SK-N-SH treated with all-trans-retinoic acid at 6 μM for 48 hours (cell line): Measurements from ENCODE around the gene LBH.

Experiments used
- ARNTL ChIP-seq: fragments of 450-650 bp; formaldehyde crosslinking; IDR thresholded peaks from 2 replicates; pipeline ENCODE4 v1.5.0; 2020; ENCODE audit warnings: low read depth, mild to moderate bottlenecking, moderate library complexity, borderline replicate concordance
- CSDC2 ChIP-seq: fragments of 250-450 bp; sonication (Bioruptor Pico); IDR thresholded peaks from 2 replicates; pipeline ENCODE4 v1.5.0; 2020; ENCODE audit warnings: mild to moderate bottlenecking, moderate library complexity
- CSRNP3 ChIP-seq: fragments of 250-450 bp; sonication (Bioruptor Pico); IDR thresholded peaks from 2 replicates; pipeline ENCODE4 v1.5.1; 2021; ENCODE audit warnings: mild to moderate bottlenecking, moderate library complexity
- PATZ1 ChIP-seq: fragments of 250-450 bp; sonication (Bioruptor Pico); IDR thresholded peaks from 2 replicates; pipeline ENCODE4 v1.8.0; 2020; ENCODE audit warnings: mild to moderate bottlenecking, moderate library complexity, borderline replicate concordance
- RARB ChIP-seq: fragments of 250-450 bp; sonication (Bioruptor Pico); IDR thresholded peaks from 2 replicates; pipeline ENCODE4 v1.8.0; 2021; ENCODE audit warnings: mild to moderate bottlenecking, moderate library complexity
- TCF4 ChIP-seq: fragments of 250-450 bp; sonication (Bioruptor Pico); IDR thresholded peaks from 2 replicates; pipeline ENCODE4 v1.8.0; 2021; ENCODE audit warnings: mild to moderate bottlenecking, moderate library complexity, borderline replicate concordance
- TSHZ2 ChIP-seq: fragments of 250-450 bp; sonication (Bioruptor Pico); IDR thresholded peaks from 2 replicates; pipeline ENCODE4 v1.5.0; 2020; ENCODE audit warnings: mild to moderate bottlenecking, moderate library complexity
- ZC3H10 ChIP-seq: fragments of 250-450 bp; sonication (Bioruptor Pico); IDR thresholded peaks from 2 replicates; pipeline ENCODE4 v1.5.1; 2021; ENCODE audit warnings: mild to moderate bottlenecking, moderate library complexity
- ZFP30 ChIP-seq: fragments of 450-650 bp; formaldehyde crosslinking; IDR thresholded peaks from 2 replicates; pipeline ENCODE4 v1.5.0; 2022; ENCODE audit warnings: mild to moderate bottlenecking, moderate library complexity

- TF ChIP-seq ARNTL: no peak
- TF ChIP-seq CSDC2 (CRISPR knock-in tag): no peak
- no peak for TF ChIP-seq ZFP30 (CRISPR knock-in tag)
- no peak for TF ChIP-seq TSHZ2 (CRISPR knock-in tag)
- no peak for TF ChIP-seq CSRNP3 (CRISPR knock-in tag)
- TF ChIP-seq ZC3H10 (CRISPR knock-in tag): no peak
- no peak for TF ChIP-seq TCF4 (CRISPR knock-in tag)
- no peak for TF ChIP-seq PATZ1 (CRISPR knock-in tag)
- no peak for TF ChIP-seq RARB
These were observed 17.3 kb upstream of the LBH start for GRCh38 chr2:30213907-30214463.
